Measurements from ENCODE around the gene RPL31.

Gene RPL31

GRCh38 chr2:100976061-100976460, 26.0 kb upstream of the RPL31 start:
- no peak for DNase-seq

DNA sequence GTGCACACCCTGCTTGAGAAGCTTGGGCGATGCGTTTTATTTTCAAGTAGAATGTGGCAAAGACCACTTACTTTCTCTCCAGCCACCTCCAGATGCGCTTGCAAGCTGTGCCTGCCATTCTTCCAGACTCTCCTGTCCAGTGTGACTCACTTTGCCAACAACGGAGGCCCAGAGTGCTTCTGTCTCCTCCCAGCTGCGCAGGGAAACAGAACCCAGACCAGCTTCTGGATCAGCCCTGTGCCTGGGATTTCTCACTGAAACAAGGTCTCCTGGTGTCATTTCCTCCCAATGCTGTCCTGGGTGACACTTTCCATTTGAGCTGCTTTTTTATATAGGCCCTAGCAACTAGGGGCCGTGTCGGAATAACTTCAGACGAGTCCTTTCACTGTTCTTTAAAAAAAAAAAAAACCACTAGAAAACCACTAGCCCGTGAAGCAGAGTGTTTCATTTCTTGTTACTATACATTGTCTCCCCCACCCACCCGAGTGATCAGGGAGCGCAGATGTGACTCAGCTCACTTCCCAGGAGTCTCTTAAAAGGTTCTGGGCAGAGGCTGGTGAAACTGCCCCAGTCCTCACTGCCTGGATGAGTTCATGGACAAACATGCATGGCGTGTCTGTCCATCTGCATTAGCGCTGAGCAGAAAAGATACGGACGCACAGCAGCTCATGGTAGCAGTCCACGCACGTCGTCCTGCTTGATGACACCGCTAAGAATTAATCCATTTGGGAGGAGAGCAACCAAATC, 25.3 kb upstream of the RPL31 start:
- no peak for DNase-seq

DNA sequence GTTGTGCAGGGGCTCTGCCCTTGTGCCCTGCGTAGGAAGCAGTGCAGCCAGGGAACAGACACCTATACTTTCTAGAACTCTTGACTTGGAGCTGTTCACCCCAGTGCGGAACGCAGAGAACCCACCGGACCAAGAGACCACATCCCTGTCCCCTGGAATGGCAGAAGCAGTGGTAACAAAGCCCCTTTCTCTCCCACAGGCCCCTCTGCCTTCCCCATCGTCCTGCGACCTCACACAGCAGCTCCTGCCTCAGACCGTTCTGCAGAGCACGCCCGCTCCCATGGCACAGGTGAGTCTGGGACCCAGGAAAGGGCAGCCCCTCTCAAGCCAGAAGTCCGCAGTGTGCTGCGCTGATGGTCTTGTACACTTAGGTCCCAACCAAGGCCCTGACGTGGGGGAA, 24.6 kb upstream of the RPL31 start:
- DNase-seq, result no peak

- DNase-seq, result no peak
Observed at GRCh38 chr2:100978582-100979191, 23.4 kb upstream of the RPL31 start.

GRCh38 chr2:100980046-100980445, 22.0 kb upstream of the RPL31 start:
- DNase-seq, result no peak

DNA sequence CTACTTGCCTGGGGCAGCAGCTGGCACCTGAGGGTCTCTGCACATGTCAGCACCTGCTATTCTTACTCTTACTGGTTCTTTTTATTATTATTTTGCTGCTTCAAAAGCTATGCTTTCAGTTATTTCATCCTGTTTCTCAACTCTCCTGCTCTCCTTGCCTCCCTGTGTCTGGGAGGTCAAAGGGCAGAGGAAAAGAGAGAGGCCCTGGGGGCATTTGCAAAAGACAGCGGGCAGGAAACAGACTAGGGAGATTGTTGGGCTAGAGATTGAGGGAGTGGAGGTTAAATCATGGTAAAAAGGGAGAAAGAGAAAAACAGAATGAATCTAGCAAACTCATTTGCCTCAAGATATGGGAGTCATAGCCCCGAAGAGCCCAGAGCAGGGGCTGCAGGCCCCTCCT, 21.1 kb upstream of the RPL31 start:
- no peak for DNase-seq

DNA sequence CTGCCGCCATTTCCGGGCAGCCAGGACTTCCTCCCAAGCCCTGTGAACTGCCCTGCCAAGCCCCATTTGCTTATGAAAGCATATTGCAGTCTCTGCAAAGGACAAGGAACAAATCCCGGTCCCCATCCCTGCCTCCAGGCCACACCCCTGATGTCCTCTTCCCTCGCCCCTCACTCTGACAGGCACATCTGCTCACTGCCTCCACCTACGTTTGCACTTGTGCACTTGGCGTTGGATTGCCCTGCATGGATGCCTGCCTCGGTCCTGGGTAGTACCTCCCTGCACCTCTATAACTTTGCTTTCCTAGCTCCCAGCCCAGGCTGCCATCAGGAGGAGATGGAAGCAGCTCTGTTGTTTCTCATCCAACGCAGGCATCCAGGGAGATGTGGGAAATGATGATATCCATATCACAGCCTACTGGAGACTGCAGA, 19.6 kb upstream of the RPL31 start:
- DNase-seq, result no peak

GRCh38 chr2:100983201-100983600, 18.9 kb upstream of the RPL31 start:
- no peak for DNase-seq

DNA sequence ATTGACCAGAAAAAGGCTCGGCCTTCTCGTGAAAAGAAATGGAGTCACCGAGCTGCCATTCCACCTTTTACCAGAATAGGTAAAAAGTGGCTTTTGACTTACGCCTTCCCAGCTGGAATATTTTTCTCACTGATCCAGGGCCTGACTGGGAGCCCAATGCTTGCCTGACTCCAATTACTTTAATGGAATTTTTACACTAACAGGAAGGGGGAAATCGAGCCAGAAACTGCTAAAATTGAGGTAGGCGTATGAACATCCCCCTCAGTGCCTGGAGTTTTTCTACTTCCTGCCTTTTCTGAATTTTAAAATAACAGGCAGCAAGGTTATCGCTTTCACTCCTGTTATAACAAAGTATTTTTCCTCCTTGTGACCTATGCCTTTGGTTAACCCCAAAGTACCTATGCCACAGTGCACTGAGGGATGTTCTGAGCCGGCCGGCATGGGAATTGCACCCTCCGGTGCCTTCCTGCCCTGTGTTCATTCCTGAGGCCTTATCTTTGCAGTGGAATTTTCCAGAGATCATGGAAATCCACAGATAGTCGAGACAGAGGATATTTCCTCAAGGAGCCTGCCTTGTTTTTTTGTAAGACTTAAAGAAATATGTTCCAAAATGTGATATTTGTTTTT, 18.3 kb upstream of the RPL31 start:
- DNase-seq, result no peak

DNA sequence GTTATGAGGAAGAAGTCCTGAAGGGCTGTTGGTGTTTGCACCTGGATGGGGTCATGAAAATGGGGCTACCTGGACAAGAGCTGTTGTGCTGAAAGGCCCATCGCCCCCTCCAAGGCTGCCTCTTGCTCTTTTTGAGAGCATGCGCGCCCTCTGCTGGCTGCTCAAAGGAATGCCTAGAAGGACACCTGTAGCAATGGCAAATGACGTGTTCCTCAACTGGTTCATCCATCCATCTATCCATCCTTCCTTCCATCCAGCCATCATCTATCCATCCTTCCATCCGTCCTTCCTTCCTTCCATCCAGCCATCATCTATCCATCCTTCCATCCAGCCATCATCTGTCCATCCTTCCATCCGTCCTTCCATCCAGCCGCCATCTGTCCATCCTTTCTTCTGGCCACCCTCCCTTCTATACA, 17.2 kb upstream of the RPL31 start:
- peak; percentile 24 for DNase-seq

DNA sequence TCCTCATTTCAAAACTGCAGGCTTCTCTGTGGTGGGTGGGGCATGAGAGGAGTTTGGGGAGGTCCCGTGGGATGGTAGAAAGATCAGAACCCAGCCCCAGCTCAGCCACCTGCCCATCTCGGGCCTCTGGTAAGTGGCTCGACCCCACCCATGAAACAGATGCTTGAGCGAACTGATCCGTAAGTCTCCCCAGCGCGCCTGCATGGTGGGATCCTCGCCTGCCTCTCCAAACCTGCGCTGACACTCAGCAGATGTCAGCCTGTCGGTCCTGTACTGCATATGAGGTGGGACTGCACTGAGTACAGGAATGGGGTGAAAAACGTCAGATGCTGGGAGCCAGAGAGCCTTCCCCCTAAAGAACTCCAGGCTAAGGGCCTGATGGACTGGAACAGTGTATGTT, 15.9 kb upstream of the RPL31 start:
- no peak for DNase-seq

- DNase-seq, result no peak
Observed at GRCh38 chr2:100987536-100987935, 14.6 kb upstream of the RPL31 start.

- no peak for DNase-seq
Observed at GRCh38 chr2:100987974-100988373, 14.1 kb upstream of the RPL31 start.

- no peak for DNase-seq
Observed at GRCh38 chr2:100988630-100989417, 13.3 kb upstream of the RPL31 start.

- no peak for DNase-seq
Observed at GRCh38 chr2:100989666-100990065, 12.4 kb upstream of the RPL31 start.

- DNase-seq, result no peak
Observed at GRCh38 chr2:100990166-100990565, 11.9 kb upstream of the RPL31 start.

- DNase-seq, result no peak
Observed at GRCh38 chr2:100990650-100991403, 11.3 kb upstream of the RPL31 start.

GRCh38 chr2:100991404-100991773, 10.7 kb upstream of the RPL31 start:
- no peak for DNase-seq

GRCh38 chr2:100992262-100992661, 9.8 kb upstream of the RPL31 start:
- DNase-seq, result no peak

DNA sequence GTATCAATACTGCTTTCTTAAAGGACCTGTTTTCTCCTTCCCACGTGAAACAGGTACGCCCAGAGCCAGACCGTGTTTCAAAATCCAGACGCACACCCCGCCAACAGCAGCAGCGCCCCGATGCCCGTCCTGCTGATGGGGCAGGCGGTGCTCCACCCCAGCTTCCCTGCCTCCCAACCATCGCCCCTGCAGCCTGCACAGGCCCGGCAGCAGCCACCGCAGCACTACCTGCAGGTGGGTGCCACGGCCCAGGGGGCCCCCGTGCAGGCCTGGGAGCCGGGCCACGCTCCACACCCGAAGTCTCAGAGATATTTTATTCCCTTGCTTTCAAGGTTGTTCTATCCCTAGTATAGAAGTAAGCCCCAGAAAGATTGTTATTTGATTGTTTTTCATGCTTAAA, 8.8 kb upstream of the RPL31 start:
- DNase-seq, result no peak

GRCh38 chr2:100995309-100996075, 6.6 kb upstream of the RPL31 start:
- DNase-seq, result no peak
